HG03039 (cell line): Measurements from ENCODE around the gene TREH.
"Not testable (repeated sequence)": the region's sequence is repeated elsewhere in the genome, so short reads cannot be mapped to it uniquely, and the experiment has no call there.

Experiments
- ATAC-seq: cut with Tn5 transposase; IDR thresholded peaks from one replicate; pipeline ENCODE4 v1.9.1; 2021; ENCODE audit warnings: mild to moderate bottlenecking, moderate library complexity; ENCODE audit not compliant: unreplicated experiment

TREH gene

GRCh38 chr11:118618115-118618990 lies 61.1 kb downstream of the TREH start:
- ATAC-seq, result no peak

DNA sequence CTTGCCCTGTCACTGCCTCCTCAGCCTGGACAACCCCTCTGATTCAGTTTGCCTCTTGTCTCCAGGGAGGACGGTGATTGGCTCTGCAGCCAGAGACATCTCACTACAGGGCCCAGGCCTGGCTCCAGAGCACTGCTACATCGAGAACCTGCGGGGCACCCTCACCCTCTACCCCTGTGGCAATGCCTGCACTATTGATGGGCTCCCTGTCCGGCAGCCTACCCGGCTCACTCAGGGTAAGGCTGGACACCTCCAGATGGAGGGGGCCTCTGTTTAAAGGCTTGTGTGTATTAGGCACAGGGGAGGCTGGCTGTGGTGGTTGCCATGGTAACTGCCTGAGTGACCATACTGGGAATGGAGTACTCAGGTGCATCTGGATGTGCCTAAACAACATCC lies 63.5 kb downstream of the TREH start:
- ATAC-seq, result no peak

DNA sequence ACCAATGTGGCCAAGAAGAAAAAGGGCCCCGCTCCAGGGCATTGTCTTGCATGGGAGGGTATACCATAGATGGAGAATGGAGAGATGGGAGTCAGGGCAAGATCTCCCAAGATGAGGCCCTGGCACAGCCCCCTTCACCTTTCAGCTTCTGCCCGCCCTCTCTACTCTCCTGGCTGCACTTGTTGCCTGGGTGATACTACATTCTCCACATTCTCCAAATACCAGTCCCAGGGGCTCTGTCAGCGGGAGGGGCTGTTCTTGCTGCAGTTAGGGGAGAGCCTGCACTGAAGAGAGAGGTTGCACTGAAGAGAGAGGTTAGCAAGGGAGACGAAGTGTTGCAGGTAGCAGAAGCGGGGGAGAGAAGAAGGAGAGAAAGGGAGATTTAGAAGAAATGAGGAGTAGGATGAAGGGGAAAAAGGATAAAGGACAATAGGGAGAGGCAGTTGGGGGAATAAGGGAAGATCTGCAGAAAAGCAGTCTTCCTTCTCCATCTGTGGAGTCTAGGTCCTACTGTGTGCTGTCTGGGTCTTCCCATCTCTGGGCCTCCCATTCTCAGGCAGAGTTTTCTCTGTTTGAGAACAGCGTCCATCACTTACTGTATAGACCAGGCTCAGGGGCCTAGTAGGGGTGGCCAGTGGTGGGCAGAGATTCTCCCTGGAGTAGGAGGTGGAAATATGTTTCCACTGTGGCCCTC lies 64.0 kb downstream of the TREH start:
- no peak for ATAC-seq

- ATAC-seq, result no peak
These were observed 64.9 kb downstream of the TREH start for GRCh38 chr11:118614511-118614910.

DNA sequence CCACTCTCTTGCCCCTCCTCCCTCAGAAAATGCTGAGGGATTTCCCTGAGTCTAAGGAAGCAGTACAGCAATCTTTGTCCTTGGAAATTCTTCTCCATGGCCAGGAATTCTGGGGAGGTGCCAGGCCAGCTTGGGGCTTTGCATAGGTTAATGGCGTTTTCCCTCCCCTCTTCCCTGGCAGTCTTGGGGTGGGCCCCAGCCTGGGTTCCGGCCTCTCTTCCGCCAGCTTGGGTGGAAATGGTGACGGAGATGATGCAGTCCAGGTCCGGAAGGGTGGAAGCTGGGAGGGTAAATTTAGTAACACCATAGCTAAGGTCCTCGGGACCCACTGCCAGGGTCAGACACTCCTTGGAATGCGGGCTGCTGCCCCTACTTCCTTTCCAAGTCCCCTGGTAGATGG lies 67.1 kb downstream of the TREH start:
- ATAC-seq, result no peak

DNA sequence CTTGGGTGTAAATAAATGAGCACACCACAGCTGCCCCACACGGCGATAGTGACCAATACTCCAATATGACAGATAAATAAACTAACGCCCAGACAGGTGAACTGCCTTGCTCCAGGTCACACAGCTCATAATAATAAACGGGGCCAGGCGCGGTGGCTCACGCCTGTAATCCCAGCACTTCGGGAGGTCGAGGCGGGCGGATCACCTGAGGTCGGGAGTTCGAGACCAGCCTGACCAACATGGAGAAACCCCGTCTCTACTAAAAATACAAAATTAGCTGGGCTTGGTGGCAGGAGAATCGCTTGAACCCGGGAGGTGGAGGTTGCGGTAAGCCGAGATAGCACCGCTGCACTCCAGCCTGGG lies 68.0 kb downstream of the TREH start:
- not testable (repeated sequence) for ATAC-seq

- peak; percentile 43 for ATAC-seq
These were observed 68.5 kb downstream of the TREH start for GRCh38 chr11:118610773-118611432.

DNA sequence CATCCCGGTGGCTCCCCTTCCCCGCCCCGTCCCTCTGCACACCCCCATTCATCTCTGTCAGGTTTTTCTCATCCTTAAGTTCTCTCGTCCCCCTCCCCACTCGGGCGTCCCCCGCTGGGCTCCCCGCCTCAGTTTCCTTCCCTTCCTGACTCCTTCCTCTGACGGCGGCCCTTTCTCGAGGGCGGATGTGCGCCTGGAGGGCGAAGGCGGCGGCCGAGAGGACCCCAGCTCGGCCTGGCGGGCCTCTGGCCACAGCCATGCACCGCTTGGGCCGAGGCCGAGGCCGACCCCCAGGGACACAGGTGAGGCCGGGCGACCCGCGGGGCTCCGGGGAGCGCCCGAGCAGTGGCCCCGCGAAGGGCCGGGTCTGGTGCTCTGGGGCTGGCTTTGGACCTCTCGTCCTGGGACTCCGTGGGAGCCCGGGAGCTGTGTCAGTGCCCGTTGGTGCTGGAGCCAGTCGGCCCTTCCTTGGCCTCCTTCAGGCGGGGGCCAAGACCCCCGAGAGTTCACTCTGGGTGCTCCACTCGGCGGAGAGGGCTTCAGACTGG lies 69.2 kb downstream of the TREH start:
- no peak for ATAC-seq

DNA sequence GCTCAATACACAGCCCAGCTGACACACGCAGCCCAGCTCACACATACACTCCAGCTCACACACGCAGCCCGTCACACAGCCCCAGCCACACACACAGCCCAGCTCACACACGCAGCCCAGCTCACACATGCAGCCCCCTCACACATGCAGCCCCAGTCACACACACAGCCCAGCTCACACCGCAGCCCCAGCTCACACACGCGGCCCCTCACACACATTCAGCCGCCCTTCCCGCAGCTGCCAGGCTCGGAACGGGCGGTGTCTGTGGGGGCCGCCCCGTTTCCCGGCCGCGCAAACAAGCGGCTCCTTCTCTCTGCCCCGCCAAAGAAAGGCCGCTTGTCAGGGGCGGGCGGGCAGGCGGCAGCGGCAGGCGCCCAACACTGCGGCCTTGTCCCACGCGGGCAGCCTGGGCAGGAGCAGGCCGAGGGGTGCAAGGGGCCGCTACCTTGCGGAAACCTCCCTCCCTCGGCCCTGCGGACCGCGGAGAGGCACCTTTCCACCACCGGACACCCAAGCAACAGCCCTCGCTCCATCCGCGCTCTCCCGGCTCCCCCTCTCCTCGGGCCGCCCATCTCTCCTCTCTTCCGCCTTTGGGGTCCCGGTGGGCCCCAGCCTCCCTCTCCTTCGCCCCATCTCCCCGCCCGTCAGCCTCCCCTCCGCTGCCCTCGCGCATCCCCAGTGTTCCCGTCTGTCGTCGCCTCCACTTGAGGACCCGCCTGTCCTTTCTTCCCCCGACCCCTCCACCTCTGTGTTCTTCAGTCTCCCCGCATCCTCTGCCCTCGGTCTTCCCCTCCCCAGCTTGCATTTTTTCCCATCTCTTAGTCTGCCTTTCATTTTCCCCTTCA lies 69.8 kb downstream of the TREH start:
- no peak for ATAC-seq

GRCh38 chr11:118608360-118609227 lies 70.9 kb downstream of the TREH start:
- ATAC-seq, result no peak

DNA sequence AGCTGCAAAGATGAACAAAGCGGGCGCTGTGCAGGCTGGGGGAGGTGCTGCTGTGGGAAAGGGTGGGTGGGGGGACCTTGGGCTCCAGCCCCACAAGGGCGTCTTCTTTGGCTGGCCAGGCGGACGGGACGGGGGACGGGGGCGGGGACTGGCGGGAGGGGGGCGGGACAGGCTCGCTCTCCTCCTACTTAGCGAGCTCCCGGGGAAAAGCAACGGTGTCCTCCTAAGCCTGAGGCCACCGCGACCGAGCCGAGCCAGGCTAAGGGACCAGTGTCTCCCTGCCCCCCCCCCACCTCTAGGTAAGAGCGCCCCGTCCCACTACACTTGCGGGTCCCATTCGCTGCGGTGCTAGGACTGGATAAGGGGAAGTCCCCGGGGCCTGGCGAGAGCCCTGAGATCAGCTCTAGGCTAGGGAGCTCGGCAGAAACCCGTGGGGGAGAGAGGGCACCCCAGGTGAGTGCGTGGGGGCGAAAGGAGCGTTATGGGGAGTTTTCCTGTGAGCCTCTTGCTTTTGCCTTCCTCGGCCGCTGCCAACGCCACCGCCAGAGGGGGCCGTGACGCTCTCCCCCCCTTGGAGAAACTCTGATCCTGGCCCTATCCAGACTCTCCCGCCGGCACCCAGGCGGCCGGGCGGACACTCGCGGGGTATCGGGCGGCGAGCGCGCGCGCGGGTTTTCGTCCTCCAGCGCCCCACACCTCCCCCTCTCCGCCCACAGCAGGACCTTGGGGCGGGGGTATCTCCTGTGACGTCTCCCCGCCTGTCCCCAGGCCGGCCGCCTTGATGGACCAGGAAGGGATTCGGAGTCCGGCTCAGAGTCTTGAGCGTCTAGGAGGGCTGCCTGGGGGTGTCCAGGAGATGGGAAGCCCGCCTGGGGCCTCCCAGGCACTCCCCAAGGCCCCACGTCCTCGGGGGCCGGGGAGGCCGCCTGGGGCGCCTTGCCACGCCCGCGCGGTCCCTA lies 71.8 kb downstream of the TREH start, which contains the start of gene PHLDB1:
Gene PHLDB1, plus strand, starts transcription at position 215 of the 959 bp plus-strand sequence. CDS start 6,222 bp downstream, outside the sequence.
- ATAC-seq, result no peak
